ENCODE results near the gene SLC6A3.
A peak's percentile ranks its signal among the peaks of the same experiment; 100 is the strongest.

SLC6A3 gene

GRCh38 chr5:1356873-1357787 lies 88.1 kb downstream of the SLC6A3 start:
- no peak for DNase-seq (ENCODE audit: low read depth in 2 of 2, low spot score in 1 of 2)

DNA sequence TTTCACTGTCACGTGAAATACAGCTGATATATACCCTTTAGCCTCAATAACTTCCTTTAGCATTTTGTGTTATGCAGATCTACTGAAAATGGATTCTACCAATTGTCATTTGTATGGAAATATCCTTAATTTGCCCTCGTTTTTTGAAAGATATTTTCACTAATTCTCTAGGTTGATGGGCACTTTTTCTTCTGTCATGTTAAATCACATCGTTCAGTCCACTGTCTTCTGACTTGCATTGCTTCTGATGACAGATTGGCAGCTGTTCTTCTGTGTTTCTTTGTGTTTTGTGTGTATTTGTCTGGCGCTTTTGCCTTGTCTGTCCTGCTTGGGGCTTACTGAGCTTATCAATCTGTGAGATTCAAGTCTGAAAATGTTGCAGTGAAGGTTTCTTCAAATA lies 90.7 kb downstream of the SLC6A3 start:
- DNase-seq (ENCODE audit: low read depth in 2 of 2, low spot score in 1 of 2): no peak

DNA sequence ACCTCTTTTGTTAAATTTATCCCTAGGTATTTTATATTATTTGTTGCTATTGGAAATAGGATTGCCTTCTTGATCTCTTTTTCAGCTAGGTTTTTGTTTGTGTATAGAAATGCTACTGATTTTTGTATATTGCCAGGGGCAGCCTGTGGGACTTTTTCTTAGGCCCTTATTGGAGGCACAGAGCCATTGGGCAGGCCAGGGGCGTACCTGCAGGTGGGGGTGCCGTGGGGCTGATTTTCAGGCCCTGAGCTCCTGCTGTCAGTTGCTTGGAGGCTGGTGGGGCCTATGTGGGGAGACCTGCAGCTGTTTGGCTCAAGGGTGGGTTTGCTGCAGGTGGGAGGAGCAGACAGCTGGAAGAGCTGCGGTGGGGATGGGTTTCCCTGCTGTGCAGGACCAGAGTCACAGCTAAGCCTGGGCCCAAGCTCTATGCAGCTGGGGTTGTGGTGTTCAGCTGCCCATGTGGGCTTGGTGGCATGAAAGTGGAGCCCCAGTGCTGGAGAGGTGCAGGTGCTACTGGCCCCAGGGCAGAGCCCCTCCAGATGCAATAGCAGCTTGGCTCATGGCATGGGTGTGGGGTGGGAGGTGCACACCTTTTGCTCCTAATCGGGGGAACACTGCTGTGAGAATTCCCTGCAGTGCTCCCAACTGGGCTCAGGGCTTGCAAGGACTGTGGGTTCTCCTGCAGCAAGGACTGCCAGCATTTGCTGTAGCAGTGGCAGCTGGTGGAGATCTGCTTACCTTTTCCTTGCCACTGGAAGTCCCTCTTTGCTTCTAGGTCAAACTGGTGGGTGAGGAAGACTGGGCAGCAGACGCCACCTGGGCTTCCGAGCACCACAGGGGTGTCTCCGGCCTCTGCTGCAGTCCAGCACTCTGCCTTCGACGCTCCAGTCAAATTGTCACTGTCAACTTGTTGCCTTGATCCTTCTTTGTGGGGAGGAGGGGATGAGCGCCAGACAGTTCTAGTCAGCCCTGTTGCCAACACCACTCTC lies 92.7 kb downstream of the SLC6A3 start:
- no peak for DNase-seq (ENCODE audit: low read depth in 2 of 2, low spot score in 1 of 2)

- DNase-seq (ENCODE audit: low read depth in 2 of 2, low spot score in 1 of 2): no peak
These were observed 94.1 kb downstream of the SLC6A3 start for GRCh38 chr5:1351156-1351555.

DNA sequence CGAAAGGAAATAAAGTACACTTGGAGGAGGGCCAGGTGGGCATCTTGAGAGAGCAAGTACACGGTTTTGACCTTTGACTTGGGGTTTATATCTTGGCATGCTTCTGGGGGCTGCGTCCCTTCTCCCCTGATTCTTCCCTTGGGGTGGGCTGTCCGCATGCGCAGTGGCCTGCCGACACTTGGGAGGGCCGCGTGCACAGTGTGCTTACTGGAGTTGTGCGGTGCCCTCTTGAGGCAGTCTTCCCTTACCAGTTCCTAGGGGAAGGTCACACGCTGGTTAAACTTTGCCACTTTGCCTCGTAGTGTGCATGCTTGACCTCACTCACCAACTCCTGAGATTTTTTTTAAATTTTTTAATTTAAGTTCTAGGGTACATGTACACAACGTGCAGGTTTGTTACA lies 96.0 kb downstream of the SLC6A3 start:
- no peak for DNase-seq (ENCODE audit: low read depth in 2 of 2, low spot score in 1 of 2)

DNA sequence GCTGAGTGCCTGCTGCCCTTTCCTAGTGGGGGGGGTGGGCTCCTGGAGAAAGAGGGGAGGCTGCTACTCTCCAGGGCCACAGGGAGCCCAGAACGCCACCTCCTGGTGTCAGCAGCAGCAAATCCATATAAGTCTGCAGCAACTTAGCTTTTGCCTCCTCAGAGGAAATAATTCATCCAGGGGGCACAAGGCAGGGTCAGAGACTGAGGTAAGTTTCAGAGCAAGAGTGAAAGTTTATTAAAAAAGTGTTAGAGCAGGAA lies 96.3 kb downstream of the SLC6A3 start:
- no peak for DNase-seq (ENCODE audit: low read depth in 2 of 2, low spot score in 1 of 2)

GRCh38 chr5:1347571-1347970 lies 97.7 kb downstream of the SLC6A3 start:
- no peak for DNase-seq (ENCODE audit: low read depth in 2 of 2, low spot score in 1 of 2)

DNA sequence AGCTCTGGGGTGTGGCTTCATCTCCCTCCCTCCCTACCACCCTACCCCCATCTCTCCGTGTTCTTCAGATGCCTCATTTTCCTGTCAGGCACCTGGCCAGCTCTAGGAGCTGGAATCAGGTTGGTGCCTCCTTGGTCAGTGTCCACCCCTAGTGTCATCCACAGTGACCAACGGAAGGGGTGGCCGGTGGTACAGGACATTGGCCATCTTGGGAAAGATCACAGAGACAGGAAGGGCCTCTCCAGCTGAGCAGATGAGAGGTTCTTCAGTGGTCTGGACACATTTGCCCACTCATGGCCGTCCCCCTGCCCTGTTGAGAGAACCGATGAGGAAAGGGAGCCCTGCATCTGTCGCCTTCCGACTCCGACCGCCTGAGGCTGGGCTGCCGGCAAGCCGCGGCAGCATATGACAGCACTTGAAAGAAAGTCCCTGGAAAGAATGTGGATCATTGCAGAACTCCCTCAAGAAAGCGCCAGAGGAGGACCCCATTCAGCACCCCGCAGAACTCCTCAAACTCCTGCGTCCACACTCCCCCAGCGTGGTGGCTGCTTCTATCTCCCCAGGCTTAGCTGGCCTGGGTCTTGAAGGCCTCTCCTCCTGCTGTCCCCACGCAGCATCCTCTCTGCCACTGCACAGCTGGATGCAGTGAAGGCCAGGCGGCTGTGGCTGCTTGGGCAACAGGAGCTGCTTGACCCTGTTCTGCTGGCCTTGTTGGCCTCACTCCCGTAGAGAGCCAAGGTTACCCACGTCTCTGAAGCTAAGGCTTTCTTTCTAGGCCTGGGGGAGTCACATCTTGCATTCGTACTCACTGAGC lies 98.4 kb downstream of the SLC6A3 start:
- DNase-seq (ENCODE audit: low read depth in 2 of 2, low spot score in 1 of 2): no peak

GRCh38 chr5:1345876-1346626 lies 99.2 kb downstream of the SLC6A3 start:
- no peak for DNase-seq (ENCODE audit: low read depth in 2 of 2, low spot score in 1 of 2)

DNA sequence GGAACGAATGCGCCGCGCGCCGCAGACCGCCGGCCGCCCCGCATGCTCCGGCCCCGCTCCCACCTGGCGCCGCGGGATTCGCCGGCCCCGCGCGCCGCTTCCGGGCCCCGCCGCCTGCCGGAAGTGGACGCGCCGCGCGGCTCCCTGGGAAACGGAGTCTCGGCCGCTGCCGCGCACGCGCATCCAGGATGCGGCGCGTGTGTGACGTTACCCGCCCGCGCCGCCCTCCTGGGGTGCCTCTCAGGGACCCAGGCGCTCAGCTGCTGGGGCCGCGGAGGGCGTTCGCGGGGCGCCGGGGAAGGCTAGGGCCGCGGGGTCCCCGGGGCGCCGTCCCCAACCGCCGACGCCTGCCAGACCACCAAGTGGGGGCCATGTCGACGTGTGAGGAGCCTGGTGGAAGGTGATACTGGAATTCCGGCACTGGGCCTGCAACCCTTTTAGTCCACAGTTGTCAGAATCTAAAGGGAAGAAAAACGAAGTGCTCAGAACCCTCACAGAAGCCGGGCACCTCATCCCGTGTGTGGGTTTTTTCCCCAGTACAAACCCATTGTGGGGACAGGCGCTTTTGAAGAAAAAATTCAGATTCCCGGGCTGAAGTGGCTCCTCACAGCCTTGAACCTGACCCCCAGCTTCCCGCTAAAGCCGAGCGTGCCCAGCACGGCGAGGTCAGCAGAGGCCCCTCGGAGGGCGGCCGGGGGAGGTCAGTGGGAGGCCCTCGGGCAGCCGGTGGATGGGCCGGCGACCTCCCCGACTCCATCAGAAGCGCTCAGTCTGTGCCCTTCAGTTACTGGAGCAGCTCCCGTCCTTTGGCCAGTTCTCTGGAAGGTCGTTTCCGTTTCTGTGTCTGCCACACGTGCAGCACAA lies 100.0 kb downstream of the SLC6A3 start, which contains the start of gene CLPTM1L:
TSS of gene CLPTM1L (minus strand) at position 125 of the 864 bp plus-strand sequence. CDS start 258 bp downstream, outside the sequence.
- DNase-seq (ENCODE audit: low read depth in 2 of 2, low spot score in 1 of 2): peak; percentile 70 to 74

- no peak for DNase-seq (ENCODE audit: low read depth in 2 of 2, low spot score in 1 of 2)
These were observed 101.0 kb downstream of the SLC6A3 start for GRCh38 chr5:1343931-1344901.

GRCh38 chr5:1343315-1343751 lies 101.9 kb downstream of the SLC6A3 start:
- no peak for DNase-seq (ENCODE audit: low read depth in 2 of 2, low spot score in 1 of 2)
